ENCODE data around the gene ADGB. TPM values are rescaled to one million over a fixed set of nuclear protein-coding genes. Genes with fewer than 3 reads are reported as not detected.

The ADGB gene
- total RNA-seq, 1 experiment from 2014 or later, result not detected

DNA sequence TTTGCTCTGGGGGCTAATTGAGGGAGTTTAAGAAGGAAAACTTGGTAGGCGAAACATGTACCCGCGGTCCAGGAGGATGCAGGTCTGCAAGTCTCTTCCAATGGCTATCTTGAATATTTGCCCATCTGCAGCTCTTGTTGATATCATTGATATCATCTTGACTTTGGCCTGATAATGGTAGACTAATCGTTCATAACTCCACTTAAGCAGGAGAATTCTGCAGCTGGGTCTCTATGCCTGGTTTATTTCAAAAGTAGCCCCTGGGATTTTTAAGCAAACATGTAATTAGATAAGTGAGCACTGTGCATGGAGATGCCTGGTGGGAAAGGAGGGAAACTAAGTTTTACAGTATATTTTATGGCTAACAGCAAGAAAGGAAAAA lies 52.7 kb downstream of the ADGB start:
- intact Hi-C loops (cut with micrococcal nuclease), result no loop called here
- no peak for DNase-seq
- no peaks in the 10 kb centered on the region for H3K27me3 ChIP-seq (ENCODE audit: low read length)
- no peak overlapping the region for H3K27ac ChIP-seq (ENCODE audit: low read length)
- no peak overlapping the region for H3K9ac ChIP-seq (ENCODE audit: low read length)
- H3K9me3 ChIP-seq (ENCODE audit: low read length), result no peaks in the 10 kb centered on the region
- ChIA-PET POLR2A (ENCODE audit: unreplicated experiment) (no interaction called here), CTCF (no interaction called here)
- no peaks in the 10 kb centered on the region for H4K20me1 ChIP-seq (ENCODE audit: low read length)
- no peaks in the 10 kb centered on the region for H3F3A ChIP-seq (ENCODE audit: low read length, unreplicated experiment)
- no peaks in the 10 kb centered on the region for H3K9me2 ChIP-seq (replicated peaks; ENCODE audit: low read length)
- H3K4me1 ChIP-seq (ENCODE audit: insufficient read depth, low read length), result no peaks in the 10 kb centered on the region
- no peak overlapping the region for H3K4me3 ChIP-seq (ENCODE audit: low read length)
- H3K36me3 ChIP-seq (ENCODE audit: low read depth, low read length), result no peaks in the 10 kb centered on the region
- H3K4me2 ChIP-seq (ENCODE audit: low read length), result no peak overlapping the region
- no peaks in the 10 kb centered on the region for H3K79me2 ChIP-seq (ENCODE audit: low read length)
- BruUV-seq (replicated peaks), result no TSS peak
- H2AFZ ChIP-seq (ENCODE audit: low read length), result no peak overlapping the region
- TF ChIP-seq EZH2 (IDR thresholded peaks at IDR 0.05; ENCODE audit: low read length, unreplicated experiment) (no peak), EZH2phosphoT487 (IDR thresholded peaks at IDR 0.05; ENCODE audit: borderline replicate concordance, low read length) (no peak)
- TF ChIP-seq, protein P1, sequence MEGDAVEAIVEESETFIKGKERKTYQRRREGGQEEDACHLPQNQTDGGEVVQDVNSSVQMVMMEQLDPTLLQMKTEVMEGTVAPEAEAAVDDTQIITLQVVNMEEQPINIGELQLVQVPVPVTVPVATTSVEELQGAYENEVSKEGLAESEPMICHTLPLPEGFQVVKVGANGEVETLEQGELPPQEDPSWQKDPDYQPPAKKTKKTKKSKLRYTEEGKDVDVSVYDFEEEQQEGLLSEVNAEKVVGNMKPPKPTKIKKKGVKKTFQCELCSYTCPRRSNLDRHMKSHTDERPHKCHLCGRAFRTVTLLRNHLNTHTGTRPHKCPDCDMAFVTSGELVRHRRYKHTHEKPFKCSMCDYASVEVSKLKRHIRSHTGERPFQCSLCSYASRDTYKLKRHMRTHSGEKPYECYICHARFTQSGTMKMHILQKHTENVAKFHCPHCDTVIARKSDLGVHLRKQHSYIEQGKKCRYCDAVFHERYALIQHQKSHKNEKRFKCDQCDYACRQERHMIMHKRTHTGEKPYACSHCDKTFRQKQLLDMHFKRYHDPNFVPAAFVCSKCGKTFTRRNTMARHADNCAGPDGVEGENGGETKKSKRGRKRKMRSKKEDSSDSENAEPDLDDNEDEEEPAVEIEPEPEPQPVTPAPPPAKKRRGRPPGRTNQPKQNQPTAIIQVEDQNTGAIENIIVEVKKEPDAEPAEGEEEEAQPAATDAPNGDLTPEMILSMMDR (conservative IDR thresholded peaks at IDR 0.05; ENCODE audit: low read depth, low read length), result no peak
- no peak for ATAC-seq

DNA sequence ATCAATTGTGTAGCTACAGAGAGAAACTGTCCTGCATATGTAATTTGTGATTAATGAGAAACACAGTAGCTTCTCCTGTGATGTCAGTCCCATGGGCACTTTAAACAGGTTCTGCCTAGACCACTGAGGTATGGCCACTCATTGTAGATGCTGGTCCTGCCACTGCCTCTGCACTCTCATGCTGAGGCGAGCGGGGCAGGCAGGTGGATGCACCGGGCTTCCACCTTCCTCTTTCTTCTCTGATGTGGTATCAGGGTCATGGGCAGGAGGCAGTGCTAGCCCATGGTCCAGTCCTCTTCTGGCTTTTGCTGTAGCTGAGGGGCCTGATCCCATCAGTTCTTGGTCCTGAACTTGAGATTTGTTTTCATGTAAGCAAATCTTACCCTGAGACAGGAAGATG lies 58.7 kb downstream of the ADGB start:
- Histone ChIP-seq H2AFZ (ENCODE audit: low read length) (no peak overlapping the region), H4K20me1 (ENCODE audit: low read length) (no peaks in the 10 kb centered on the region), H3K4me2 (ENCODE audit: low read length) (no peak overlapping the region), H3F3A (ENCODE audit: low read length, unreplicated experiment) (no peaks in the 10 kb centered on the region), H3K27me3 (ENCODE audit: low read length) (no peaks in the 10 kb centered on the region), H3K36me3 (ENCODE audit: low read depth, low read length) (no peaks in the 10 kb centered on the region), H3K27ac (ENCODE audit: low read length) (no peak overlapping the region), H3K9ac (ENCODE audit: low read length) (no peak overlapping the region), H3K4me1 (ENCODE audit: insufficient read depth, low read length) (no peaks in the 10 kb centered on the region), H3K4me3 (ENCODE audit: low read length) (no peak overlapping the region), H3K9me3 (ENCODE audit: low read length) (no peaks in the 10 kb centered on the region), H3K9me2 (replicated peaks; ENCODE audit: low read length) (no peaks in the 10 kb centered on the region), H3K79me2 (ENCODE audit: low read length) (no peaks in the 10 kb centered on the region)
- TF ChIP-seq EZH2phosphoT487 (IDR thresholded peaks at IDR 0.05; ENCODE audit: borderline replicate concordance, low read length) (no peak), EZH2 (IDR thresholded peaks at IDR 0.05; ENCODE audit: low read length, unreplicated experiment) (no peak)
- TF ChIP-seq, protein P1 (conservative IDR thresholded peaks at IDR 0.05; ENCODE audit: low read depth, low read length), result no peak
- CTCF ChIA-PET, result no interaction called here
- intact Hi-C loops (cut with micrococcal nuclease), result no loop called here
- ATAC-seq (no peak), DNase-seq (no peak)
- BruUV-seq (replicated peaks), result no TSS peak
- POLR2A ChIA-PET (ENCODE audit: unreplicated experiment), result no interaction called here

DNA sequence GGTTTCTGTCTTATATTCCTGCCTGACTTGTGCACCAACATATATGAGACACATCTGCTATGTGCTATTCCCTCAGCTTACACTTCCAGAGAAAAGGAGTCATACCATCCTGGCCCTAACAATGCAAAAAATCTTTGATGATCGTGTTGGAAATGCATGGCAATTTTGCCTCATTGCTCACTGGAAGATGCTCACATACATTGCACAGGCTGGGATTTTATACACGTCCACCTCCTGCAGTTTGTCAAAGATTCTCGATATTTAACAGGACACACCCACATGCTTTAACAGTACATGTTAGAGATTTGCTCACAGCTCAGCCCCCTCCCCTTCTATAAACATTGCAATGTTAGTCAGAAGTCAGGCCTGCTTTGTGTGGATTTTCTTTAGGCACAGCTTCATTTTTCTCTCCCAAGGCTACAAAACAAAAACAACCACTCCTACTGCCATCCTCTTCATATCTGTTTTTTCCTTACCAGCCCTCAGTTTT lies 66.1 kb downstream of the ADGB start:
- TF ChIP-seq EZH2phosphoT487 (IDR thresholded peaks at IDR 0.05; ENCODE audit: borderline replicate concordance, low read length), result no peak
- TF ChIP-seq, protein P1 (conservative IDR thresholded peaks at IDR 0.05; ENCODE audit: low read depth, low read length), result no peak
- TF ChIP-seq EZH2 (IDR thresholded peaks at IDR 0.05; ENCODE audit: low read length, unreplicated experiment), result no peak
- ATAC-seq (no peak), DNase-seq (no peak)
- BruUV-seq (replicated peaks), result no TSS peak
- no peaks in the 10 kb centered on the region for H3K27me3 ChIP-seq (ENCODE audit: low read length)
- H3K27ac ChIP-seq (ENCODE audit: low read length), result no peak overlapping the region
- no peaks in the 10 kb centered on the region for H3K79me2 ChIP-seq (ENCODE audit: low read length)
- no peaks in the 10 kb centered on the region for H3K4me1 ChIP-seq (ENCODE audit: insufficient read depth, low read length)
- H4K20me1 ChIP-seq (ENCODE audit: low read length), result no peaks in the 10 kb centered on the region
- no peaks in the 10 kb centered on the region for H3K9me2 ChIP-seq (replicated peaks; ENCODE audit: low read length)
- no peaks in the 10 kb centered on the region for H3K9me3 ChIP-seq (ENCODE audit: low read length)
- H3K36me3 ChIP-seq (ENCODE audit: low read depth, low read length), result no peaks in the 10 kb centered on the region
- no peak overlapping the region for H3K4me2 ChIP-seq (ENCODE audit: low read length)
- H3K9ac ChIP-seq (ENCODE audit: low read length), result no peak overlapping the region
- CTCF ChIA-PET, result no interaction called here
- no peak overlapping the region for H3K4me3 ChIP-seq (ENCODE audit: low read length)
- H3F3A ChIP-seq (ENCODE audit: low read length, unreplicated experiment), result no peaks in the 10 kb centered on the region
- POLR2A ChIA-PET (ENCODE audit: unreplicated experiment), result no interaction called here
- intact Hi-C loops (cut with micrococcal nuclease), result no loop called here
- no peak overlapping the region for H2AFZ ChIP-seq (ENCODE audit: low read length)
